Activated naive CD4-positive, alpha-beta T cell treated with anti-CD3 and anti-CD28 coated beads, Interleukin-2, amount 50 U/mL, for 24 hours (primary cell): ENCODE measurements around the gene MYCBP2.
"Not testable (repeated sequence)": the region's sequence is repeated elsewhere in the genome, so short reads cannot be mapped to it uniquely, and the experiment has no call there.

Experiments used
- H3K27ac Mint-ChIP-seq: one replicate; pipeline ENCODE4 v1.8.0; 2021; ENCODE audit warnings: mild to moderate bottlenecking, mixed read lengths
- H3K27me3 Mint-ChIP-seq: one replicate; pipeline ENCODE4 v1.8.0; 2021; ENCODE audit warnings: mixed read lengths
- H3K36me3 Mint-ChIP-seq: one replicate; pipeline ENCODE4 v1.8.0; 2021; ENCODE audit warnings: mixed read lengths
- H3K4me1 Mint-ChIP-seq: one replicate; pipeline ENCODE4 v1.8.0; 2021; ENCODE audit warnings: mixed read lengths
- H3K4me3 Mint-ChIP-seq: one replicate; pipeline ENCODE4 v1.8.0; 2021; ENCODE audit warnings: mild to moderate bottlenecking, mixed read lengths
- H3K9me3 Mint-ChIP-seq: one replicate; pipeline ENCODE4 v1.8.0; 2021; ENCODE audit warnings: mixed read lengths

Gene MYCBP2

DNA sequence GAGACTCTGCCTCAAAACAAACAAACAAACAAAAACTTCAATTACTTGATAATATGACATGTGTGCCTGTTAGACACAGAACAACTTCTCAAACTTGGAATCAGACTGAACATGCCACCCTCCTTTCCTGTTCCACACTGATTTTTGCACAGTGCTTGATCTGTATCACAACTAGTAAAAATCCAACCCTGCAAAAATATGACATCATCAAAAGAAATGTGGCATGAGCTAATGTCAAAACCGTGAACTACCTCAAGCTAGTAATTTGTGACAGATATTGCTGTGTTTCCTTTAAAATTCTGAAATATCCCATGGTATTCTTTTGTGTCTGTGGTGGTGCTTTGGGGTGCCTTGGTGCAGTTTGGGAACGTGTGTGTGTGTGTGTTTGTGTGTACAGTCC lies 8.2 kb downstream of the MYCBP2 start:
- H3K4me3 Mint-ChIP-seq: no peak overlapping the region
- H3K27me3 Mint-ChIP-seq: no peaks in the 10 kb centered on the region
- H3K36me3 Mint-ChIP-seq: peaks cover 3% of the 10 kb centered on the region
- H3K27ac Mint-ChIP-seq: no peak overlapping the region
- H3K4me1 Mint-ChIP-seq: peaks cover 98% of the 10 kb centered on the region
- no peaks in the 10 kb centered on the region for H3K9me3 Mint-ChIP-seq

DNA sequence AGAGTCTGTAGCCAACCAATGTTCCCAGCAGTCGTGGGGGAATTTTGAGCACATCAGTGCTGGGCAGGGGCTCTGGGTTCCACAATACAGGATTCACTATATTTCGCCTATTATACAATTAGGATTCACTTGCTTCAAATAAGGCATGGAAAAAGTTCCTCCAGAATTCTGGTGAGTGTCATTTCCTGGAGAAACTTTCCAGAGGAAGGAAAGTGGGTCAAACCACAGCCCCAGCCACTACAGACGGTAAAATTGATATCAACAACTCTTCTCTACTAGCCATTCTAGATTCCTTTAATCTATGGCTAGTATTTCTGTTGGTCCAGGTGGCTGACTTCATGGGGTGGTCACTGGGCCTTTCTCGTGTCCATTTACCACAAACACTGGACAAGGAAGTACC lies 10.5 kb downstream of the MYCBP2 start:
- Mint-ChIP-seq H3K27me3 (no peaks in the 10 kb centered on the region), H3K9me3 (no peaks in the 10 kb centered on the region), H3K4me1 (peaks cover 97% of the 10 kb centered on the region), H3K27ac (peak overlapping the region; percentile 74), H3K4me3 (peak overlapping the region; percentile 19), H3K36me3 (no peaks in the 10 kb centered on the region)

GRCh38 chr13:77315509-77315908 lies 11.4 kb downstream of the MYCBP2 start:
- H3K36me3 Mint-ChIP-seq, H3K9me3 Mint-ChIP-seq, H3K4me3 Mint-ChIP-seq, H3K27ac Mint-ChIP-seq, H3K27me3 Mint-ChIP-seq: not testable (repeated sequence)
- H3K4me1 Mint-ChIP-seq: peaks cover 97% of the 10 kb centered on the region

- peak overlapping the region; percentile 63 for H3K27ac Mint-ChIP-seq
- no peaks in the 10 kb centered on the region for H3K27me3 Mint-ChIP-seq
- H3K4me1 Mint-ChIP-seq: peaks cover 96% of the 10 kb centered on the region
- peaks cover 2% of the 10 kb centered on the region for H3K36me3 Mint-ChIP-seq
- peak overlapping the region; percentile 49 for H3K4me3 Mint-ChIP-seq
- H3K9me3 Mint-ChIP-seq: no peaks in the 10 kb centered on the region
Measured at GRCh38 chr13:77313923-77314322, 13.0 kb downstream of the MYCBP2 start.

- Mint-ChIP-seq H3K9me3 (no peaks in the 10 kb centered on the region), H3K36me3 (peaks cover 2% of the 10 kb centered on the region), H3K4me3 (peak overlapping the region; percentile 61), H3K27me3 (no peaks in the 10 kb centered on the region), H3K4me1 (peaks cover 96% of the 10 kb centered on the region), H3K27ac (peak overlapping the region; percentile 92)
Measured at GRCh38 chr13:77312311-77312710, 14.6 kb downstream of the MYCBP2 start.

DNA sequence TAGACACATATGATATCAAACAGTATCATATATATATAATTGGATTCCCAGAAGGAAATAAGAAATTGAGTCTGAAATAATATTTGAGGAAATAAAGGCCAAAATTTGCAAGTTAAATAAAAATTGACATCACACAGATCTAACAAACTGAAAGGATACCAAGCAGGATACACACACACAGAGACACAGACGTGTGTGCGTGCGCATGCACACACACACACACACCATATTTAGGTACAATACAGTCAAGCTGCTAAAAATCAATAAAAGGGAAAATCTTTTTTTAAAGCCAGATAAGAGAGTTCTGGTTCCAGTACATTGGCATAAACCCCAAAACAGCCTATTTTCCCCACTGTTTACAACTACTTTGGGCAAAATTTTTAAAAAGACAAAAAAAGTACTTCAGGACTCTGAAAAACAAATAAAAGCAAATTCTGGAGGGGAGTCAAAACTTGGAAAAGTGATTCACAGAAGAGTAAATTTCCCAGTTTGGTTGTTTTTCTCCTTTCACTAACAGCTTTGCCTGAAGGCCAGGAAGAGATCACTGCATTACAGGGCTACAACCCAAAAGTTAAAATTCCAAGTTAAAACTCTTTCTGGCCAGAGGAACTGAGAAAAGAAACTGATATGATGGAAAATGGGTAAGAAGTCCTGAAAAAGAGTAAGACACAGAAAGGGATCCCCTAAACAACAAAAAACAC lies 16.2 kb downstream of the MYCBP2 start:
- Mint-ChIP-seq H3K27me3 (no peaks in the 10 kb centered on the region), H3K4me1 (peaks cover 94% of the 10 kb centered on the region), H3K4me3 (peak overlapping the region; percentile 56), H3K36me3 (peaks cover 2% of the 10 kb centered on the region), H3K27ac (peak overlapping the region; percentile 84), H3K9me3 (no peaks in the 10 kb centered on the region)

DNA sequence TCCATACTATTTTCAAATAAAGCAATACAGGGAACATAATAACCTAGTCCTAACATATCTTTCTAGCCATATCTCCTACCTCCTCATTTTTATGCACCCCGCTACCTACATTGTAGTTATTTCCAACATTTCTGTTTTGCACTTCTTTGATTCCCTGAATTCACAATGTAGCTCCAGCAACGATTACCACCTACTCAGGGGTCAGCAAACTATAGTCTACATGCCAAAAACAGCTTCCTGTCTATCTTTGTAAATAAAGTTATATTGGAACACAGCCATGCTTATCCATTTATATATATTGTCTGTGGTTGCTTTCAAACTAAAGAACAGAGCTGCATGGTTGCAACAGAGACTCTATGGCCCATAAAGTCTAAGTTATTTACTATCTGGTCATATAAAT lies 16.7 kb downstream of the MYCBP2 start:
- Mint-ChIP-seq H3K27me3 (no peaks in the 10 kb centered on the region), H3K36me3 (peaks cover 5% of the 10 kb centered on the region), H3K9me3 (no peaks in the 10 kb centered on the region), H3K4me1 (peaks cover 96% of the 10 kb centered on the region), H3K27ac (no peak overlapping the region), H3K4me3 (peak overlapping the region; percentile 47)

- Mint-ChIP-seq H3K36me3 (peaks cover 8% of the 10 kb centered on the region), H3K27ac (no peak overlapping the region), H3K4me3 (peak overlapping the region; percentile 34), H3K9me3 (no peaks in the 10 kb centered on the region), H3K27me3 (no peaks in the 10 kb centered on the region), H3K4me1 (peaks cover 93% of the 10 kb centered on the region)
Measured at GRCh38 chr13:77309254-77309653, 17.6 kb downstream of the MYCBP2 start.

DNA sequence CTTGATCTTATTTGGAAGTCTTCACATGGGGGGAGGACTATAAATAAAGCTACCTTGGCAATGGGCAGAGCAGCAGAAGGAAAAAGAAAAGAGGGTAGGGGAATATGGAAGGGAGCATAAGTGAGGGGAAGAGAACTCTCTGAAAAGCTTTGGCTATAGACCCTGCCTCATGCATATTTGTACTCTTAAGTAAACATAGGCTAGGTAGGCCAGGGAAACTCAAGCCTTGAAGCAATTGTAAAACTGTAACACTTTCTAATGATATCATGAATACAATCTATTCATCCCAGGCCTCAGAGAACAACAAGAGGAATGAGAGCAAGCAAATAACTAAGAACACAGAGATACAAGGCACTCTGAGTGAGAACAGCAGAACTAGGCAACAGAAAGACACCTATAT lies 20.4 kb downstream of the MYCBP2 start:
- no peaks in the 10 kb centered on the region for H3K27me3 Mint-ChIP-seq
- peaks cover 10% of the 10 kb centered on the region for H3K36me3 Mint-ChIP-seq
- no peak overlapping the region for H3K4me3 Mint-ChIP-seq
- peaks cover 94% of the 10 kb centered on the region for H3K4me1 Mint-ChIP-seq
- no peak overlapping the region for H3K27ac Mint-ChIP-seq
- H3K9me3 Mint-ChIP-seq: no peaks in the 10 kb centered on the region

- peaks cover 94% of the 10 kb centered on the region for H3K4me1 Mint-ChIP-seq
- H3K4me3 Mint-ChIP-seq: no peak overlapping the region
- H3K27me3 Mint-ChIP-seq: no peaks in the 10 kb centered on the region
- peaks cover 10% of the 10 kb centered on the region for H3K36me3 Mint-ChIP-seq
- H3K27ac Mint-ChIP-seq: peak overlapping the region; percentile 61
- H3K9me3 Mint-ChIP-seq: no peaks in the 10 kb centered on the region
Measured at GRCh38 chr13:77305266-77305665, 21.6 kb downstream of the MYCBP2 start.

- Mint-ChIP-seq H3K27me3 (no peaks in the 10 kb centered on the region), H3K4me1 (peaks cover 89% of the 10 kb centered on the region), H3K36me3 (peaks cover 21% of the 10 kb centered on the region), H3K9me3 (no peaks in the 10 kb centered on the region), H3K27ac (no peak overlapping the region), H3K4me3 (no peak overlapping the region)
Measured at GRCh38 chr13:77300176-77301037, 26.5 kb downstream of the MYCBP2 start.

DNA sequence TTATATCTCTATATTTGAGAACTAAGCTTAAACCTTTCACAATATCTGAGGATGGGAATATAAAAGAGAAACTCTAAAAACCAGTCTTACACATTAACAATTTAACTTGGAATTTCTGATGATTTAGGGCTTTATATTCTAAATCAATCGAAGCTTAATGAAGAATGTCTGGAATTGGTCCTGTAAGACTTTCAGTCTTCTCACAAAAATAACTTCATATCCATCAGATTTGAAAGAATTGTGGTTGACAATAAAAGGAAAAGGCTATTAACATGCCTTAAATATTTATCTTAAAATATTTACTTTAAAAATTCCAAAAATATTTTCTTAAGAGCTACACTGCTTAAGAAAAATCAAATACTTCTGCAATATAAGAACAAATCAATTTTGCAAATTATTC lies 27.3 kb downstream of the MYCBP2 start:
- H3K4me1 Mint-ChIP-seq: peaks cover 89% of the 10 kb centered on the region
- no peak overlapping the region for H3K4me3 Mint-ChIP-seq
- H3K36me3 Mint-ChIP-seq: peaks cover 22% of the 10 kb centered on the region
- no peak overlapping the region for H3K27ac Mint-ChIP-seq
- H3K9me3 Mint-ChIP-seq: no peaks in the 10 kb centered on the region
- H3K27me3 Mint-ChIP-seq: no peaks in the 10 kb centered on the region

- Mint-ChIP-seq H3K4me1 (peaks cover 82% of the 10 kb centered on the region), H3K27ac (peak overlapping the region; percentile 9), H3K4me3 (peak overlapping the region; percentile 17), H3K27me3 (no peaks in the 10 kb centered on the region), H3K36me3 (peaks cover 25% of the 10 kb centered on the region), H3K9me3 (no peaks in the 10 kb centered on the region)
Measured at GRCh38 chr13:77298426-77298825, 28.5 kb downstream of the MYCBP2 start.

DNA sequence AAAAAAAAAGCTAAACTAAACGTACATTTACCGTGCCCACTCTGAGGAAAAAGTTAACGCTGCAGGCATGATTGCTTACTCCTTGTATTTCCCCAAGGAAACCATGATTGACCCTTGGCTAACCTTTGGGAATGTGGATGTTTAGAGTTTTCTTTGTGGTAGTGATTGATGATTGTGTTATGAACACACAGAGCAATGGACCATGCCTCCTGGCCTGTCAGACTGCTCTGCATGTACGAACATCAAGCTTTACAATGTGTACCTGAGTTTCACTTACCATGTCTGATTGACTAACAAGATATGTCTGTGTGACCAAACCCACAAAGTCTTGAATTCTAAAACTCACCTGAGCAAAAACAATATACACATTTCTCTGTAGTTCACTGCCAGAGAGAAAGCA lies 35.1 kb downstream of the MYCBP2 start:
- Mint-ChIP-seq H3K27me3 (no peaks in the 10 kb centered on the region), H3K36me3 (peaks cover 51% of the 10 kb centered on the region), H3K4me3 (no peak overlapping the region), H3K9me3 (no peaks in the 10 kb centered on the region), H3K27ac (no peak overlapping the region), H3K4me1 (peaks cover 58% of the 10 kb centered on the region)

DNA sequence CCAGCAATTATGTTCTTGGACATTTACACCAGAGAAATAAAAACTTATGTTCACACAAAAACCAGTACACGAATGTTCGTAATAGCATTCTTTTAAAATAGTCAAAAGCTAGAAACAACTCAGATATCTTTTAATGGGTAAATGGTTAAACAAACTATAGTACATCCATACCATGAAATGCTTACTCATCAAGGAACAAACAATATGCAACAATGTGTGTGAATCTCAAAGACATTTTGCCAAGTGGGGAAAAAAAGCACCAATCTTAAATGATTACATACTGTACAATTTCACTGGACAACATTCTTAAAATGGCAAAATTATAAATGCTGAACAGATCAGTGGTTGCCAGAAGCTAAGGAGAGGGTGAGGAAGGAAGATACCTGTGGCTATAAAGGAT lies 36.6 kb downstream of the MYCBP2 start:
- Mint-ChIP-seq H3K27ac (peak overlapping the region; percentile 90), H3K27me3 (no peaks in the 10 kb centered on the region), H3K4me3 (peak overlapping the region; percentile 74), H3K9me3 (no peaks in the 10 kb centered on the region), H3K4me1 (peaks cover 49% of the 10 kb centered on the region), H3K36me3 (peaks cover 49% of the 10 kb centered on the region)

DNA sequence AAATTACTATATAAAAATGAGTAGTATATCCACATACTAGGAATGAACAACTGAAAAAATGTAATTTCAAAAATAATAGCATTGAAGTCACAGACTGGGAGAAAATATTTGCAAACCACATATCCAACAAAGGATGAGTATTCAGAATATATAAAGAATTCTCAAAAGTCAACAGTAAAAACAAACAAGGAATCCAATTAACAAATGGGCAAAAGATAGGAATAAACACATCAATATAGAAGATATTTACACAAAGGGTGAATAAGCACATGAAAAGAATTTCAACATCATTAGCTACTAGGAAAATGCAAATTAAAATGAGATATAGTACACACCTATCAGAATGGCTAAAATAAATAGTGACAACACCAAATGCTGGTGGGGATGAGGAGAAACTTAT lies 37.0 kb downstream of the MYCBP2 start:
- no peaks in the 10 kb centered on the region for H3K27me3 Mint-ChIP-seq
- H3K27ac Mint-ChIP-seq: peak overlapping the region; percentile 73
- H3K9me3 Mint-ChIP-seq: no peaks in the 10 kb centered on the region
- no peak overlapping the region for H3K4me3 Mint-ChIP-seq
- peaks cover 48% of the 10 kb centered on the region for H3K36me3 Mint-ChIP-seq
- H3K4me1 Mint-ChIP-seq: peaks cover 51% of the 10 kb centered on the region
